ENCODE data around the gene PLEKHF1. TPM values are rescaled to one million over a fixed set of nuclear protein-coding genes. Genes with fewer than 3 reads are reported as not detected.

Gene PLEKHF1
- total RNA-seq, 1 donor from 2014 or later = 23.4 TPM

DNA sequence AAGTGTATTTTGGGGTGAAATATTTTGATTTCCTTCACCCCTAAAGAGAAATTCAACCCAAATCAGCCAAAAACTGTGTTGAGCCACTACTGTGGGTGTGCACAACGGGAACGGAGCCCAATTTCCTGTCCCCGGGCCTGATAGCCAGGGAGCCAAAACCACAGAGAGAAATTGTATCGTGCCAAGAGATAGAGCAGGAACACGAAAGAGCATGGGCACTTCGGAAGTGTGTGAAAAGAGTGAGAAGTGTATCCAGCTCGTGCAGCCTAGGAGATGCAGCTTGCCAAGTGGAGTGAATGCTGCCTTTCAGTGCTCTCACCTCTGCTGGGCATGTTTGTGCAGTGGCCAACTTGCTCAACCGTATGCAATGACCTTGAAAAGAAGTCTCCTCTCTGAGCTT is 19.4 kb upstream of the PLEKHF1 start:
- H3K27me3 ChIP-seq (ENCODE audit: control insufficient read depth, insufficient read depth, low read length) = no peaks in the 10 kb centered on the region
- FAIRE-seq = peak; percentile 92
- TF ChIP-seq, protein P1, sequence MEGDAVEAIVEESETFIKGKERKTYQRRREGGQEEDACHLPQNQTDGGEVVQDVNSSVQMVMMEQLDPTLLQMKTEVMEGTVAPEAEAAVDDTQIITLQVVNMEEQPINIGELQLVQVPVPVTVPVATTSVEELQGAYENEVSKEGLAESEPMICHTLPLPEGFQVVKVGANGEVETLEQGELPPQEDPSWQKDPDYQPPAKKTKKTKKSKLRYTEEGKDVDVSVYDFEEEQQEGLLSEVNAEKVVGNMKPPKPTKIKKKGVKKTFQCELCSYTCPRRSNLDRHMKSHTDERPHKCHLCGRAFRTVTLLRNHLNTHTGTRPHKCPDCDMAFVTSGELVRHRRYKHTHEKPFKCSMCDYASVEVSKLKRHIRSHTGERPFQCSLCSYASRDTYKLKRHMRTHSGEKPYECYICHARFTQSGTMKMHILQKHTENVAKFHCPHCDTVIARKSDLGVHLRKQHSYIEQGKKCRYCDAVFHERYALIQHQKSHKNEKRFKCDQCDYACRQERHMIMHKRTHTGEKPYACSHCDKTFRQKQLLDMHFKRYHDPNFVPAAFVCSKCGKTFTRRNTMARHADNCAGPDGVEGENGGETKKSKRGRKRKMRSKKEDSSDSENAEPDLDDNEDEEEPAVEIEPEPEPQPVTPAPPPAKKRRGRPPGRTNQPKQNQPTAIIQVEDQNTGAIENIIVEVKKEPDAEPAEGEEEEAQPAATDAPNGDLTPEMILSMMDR (IDR thresholded peaks at IDR 0.05; ENCODE audit: insufficient read depth, low read length, severe bottlenecking) = no peak
- H3K36me3 ChIP-seq (ENCODE audit: control insufficient read depth, insufficient read depth, low read length) = no peaks in the 10 kb centered on the region
- H3K4me3 ChIP-seq (ENCODE audit: low read depth, low read length) = no peak overlapping the region
- DNase-seq (ENCODE audit: low read depth) = peak; percentile 66

DNA sequence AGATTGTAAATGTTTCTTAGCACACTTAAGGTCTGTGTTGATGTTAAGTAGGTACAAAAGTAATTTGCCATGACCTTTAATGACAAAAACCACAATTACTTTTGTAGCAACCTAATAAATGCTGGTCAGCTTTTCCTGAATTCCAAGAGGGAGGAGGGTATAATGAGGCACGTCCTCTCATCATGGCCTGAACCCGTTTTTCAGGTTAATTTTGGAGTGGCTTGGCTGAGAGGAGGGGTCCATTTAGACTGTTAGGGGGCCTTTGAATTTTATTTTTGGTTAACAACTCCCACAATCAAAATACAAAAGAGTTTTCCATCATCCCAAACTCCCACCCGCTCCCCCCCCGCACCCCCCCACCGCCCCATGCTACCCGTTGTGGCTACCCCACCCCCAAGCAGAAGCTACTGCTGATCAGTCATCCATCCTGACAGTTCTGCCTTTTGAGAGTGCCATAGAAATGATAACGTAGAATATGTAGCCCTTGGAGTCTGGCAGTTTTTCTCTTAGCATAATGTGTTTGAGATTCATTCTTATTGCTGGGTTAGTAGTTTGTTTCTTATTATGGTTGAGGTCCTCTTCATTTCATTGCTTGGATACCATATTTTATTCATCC is 14.4 kb upstream of the PLEKHF1 start:
- Histone ChIP-seq H3K36me3 (ENCODE audit: control insufficient read depth, insufficient read depth, low read length) (no peaks in the 10 kb centered on the region), H3K4me3 (ENCODE audit: low read depth, low read length) (no peak overlapping the region), H3K27me3 (ENCODE audit: control insufficient read depth, insufficient read depth, low read length) (no peaks in the 10 kb centered on the region)
- FAIRE-seq (no peak), DNase-seq (ENCODE audit: low read depth) (no peak)
- TF ChIP-seq, protein P1 (IDR thresholded peaks at IDR 0.05; ENCODE audit: insufficient read depth, low read length, severe bottlenecking) = no peak

DNA sequence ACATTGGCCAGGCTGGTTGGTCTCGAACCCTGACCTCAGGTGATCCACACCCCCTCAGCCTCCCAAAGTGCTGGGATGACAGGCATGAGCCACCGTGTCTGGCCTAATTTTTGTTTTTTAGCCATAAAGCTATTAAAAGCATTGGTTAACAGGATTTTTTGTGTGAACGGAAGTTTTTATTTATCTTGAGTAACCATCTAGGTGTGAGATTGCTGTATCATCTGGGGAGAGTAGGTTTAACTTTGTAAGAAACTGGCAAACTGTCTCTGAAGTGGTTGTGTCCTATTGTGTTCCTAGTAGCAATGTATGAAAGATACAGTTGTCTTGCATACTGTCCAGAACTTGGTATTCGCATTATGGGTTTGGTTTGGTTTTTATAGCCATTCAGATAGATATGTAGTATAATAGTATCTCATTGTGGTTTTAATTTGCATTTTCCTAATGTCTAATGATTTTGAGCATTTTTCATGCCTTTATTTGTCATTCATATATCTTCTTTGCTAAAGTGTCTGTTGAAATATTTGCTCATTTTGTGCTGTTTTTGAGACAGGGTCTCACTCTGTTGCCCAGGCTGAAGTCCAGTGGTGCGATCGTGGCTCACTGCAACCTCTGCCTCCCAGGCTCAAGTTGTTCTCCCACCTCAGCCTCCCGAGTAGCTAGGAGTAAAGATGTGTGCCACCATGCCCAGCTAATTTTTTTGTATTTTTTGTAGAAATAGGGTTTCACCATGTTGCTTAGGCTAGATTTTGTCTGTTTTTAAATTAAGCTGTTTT is 13.5 kb upstream of the PLEKHF1 start:
- no peaks in the 10 kb centered on the region for H3K36me3 ChIP-seq (ENCODE audit: control insufficient read depth, insufficient read depth, low read length)
- H3K4me3 ChIP-seq (ENCODE audit: low read depth, low read length) = no peak overlapping the region
- no peak for DNase-seq (ENCODE audit: low read depth)
- H3K27me3 ChIP-seq (ENCODE audit: control insufficient read depth, insufficient read depth, low read length) = no peaks in the 10 kb centered on the region
- TF ChIP-seq, protein P1 (IDR thresholded peaks at IDR 0.05; ENCODE audit: insufficient read depth, low read length, severe bottlenecking) = no peak
- FAIRE-seq = no peak

DNA sequence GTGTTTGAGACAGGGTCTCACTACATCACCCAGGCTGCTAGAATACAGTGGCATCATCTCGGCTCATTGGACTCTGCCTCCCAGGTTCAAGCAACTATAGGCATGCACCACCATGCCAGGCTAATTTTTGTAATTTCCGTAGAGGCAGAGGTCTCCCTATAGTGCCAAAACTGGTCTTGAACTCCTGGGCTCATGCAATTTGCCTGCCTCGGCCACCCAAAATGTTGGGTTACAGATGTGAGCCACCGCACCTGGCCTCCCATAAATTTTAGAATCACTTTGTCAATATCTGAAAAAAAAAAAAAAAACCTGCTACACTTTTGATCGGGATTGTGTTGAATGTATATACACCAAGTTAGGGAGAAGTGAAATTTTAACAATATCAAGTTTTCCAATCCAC is 11.9 kb upstream of the PLEKHF1 start:
- TF ChIP-seq, protein P1 (IDR thresholded peaks at IDR 0.05; ENCODE audit: insufficient read depth, low read length, severe bottlenecking) = no peak
- DNase-seq (ENCODE audit: low read depth) = no peak
- FAIRE-seq = no peak
- H3K36me3 ChIP-seq (ENCODE audit: control insufficient read depth, insufficient read depth, low read length) = no peaks in the 10 kb centered on the region
- no peaks in the 10 kb centered on the region for H3K27me3 ChIP-seq (ENCODE audit: control insufficient read depth, insufficient read depth, low read length)
- H3K4me3 ChIP-seq (ENCODE audit: low read depth, low read length) = no peak overlapping the region

DNA sequence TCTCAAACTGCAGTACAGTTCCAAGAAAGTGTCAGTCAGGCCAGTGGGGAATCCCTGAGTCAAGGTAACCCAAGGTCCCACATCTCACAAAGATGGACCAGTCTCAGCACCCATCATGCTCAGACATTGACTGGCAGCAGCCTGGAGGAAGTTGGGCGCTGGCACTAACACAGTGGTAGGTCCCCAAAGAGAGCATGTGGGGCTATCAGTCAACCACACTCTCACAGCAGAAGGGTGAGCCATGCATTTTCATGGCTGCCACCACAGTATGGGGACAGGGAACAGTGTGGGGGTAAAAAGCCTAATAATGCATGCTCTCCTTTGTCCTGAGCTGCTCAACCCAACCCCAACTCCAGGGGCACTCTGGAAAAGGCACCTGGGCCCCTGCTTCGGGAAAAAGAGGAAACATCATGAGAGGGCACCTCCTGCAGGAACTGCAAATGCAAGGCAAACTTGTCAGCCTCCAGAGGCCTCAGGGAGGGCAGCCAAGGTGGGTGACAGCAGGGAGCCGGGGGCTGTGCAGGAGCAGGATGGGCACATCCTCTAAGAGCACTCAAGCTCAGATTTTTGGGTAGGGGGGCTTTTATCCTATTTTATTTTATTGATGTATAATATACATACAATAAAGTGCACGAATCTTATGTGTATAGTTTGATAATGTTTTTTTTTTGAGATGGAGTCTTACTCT is 9.5 kb upstream of the PLEKHF1 start:
- DNase-seq (ENCODE audit: low read depth) (no peak), FAIRE-seq (no peak)
- Histone ChIP-seq H3K36me3 (ENCODE audit: control insufficient read depth, insufficient read depth, low read length) (no peaks in the 10 kb centered on the region), H3K4me3 (ENCODE audit: low read depth, low read length) (no peak overlapping the region), H3K27me3 (ENCODE audit: control insufficient read depth, insufficient read depth, low read length) (no peaks in the 10 kb centered on the region)
- TF ChIP-seq, protein P1 (IDR thresholded peaks at IDR 0.05; ENCODE audit: insufficient read depth, low read length, severe bottlenecking) = no peak

Measured in bronchial epithelial cell (primary cell).